Heart left ventricle (tissue), 16 donors: Measurements from ENCODE around the gene EHMT1. TPM values are rescaled to one million over a fixed set of nuclear protein-coding genes. Genes with fewer than 3 reads are reported as not detected.

Experiments
- ATAC-seq, 4 donors: fragments of 200-7000 bp; cut with Tn5 transposase; one replicate each; pipeline ENCODE4 v1.9.1; 2020 to 2022; ENCODE audit warnings: moderate library complexity in 4 of 4, mild to moderate bottlenecking in 3 of 4, moderate number of reproducible peaks in 1 of 4
- DNase-seq, 5 donors: peaks; one replicate each; pipeline ENCODE4 v3.0.0-alpha.2; 2020
- H3K27ac ChIP-seq, 12 donors: fragments of 200-600 bp; sonication (generic) in 4 of 12; one replicate each; pipeline versions ENCODE4 v1.5.0 to v1.8.0; 2016 to 2022; ENCODE audit warnings: mild to moderate bottlenecking in 2 of 12
- H3K27me3 ChIP-seq, 9 donors: fragments of 200-600 bp; sonication (generic) in 2 of 9; one replicate each; pipeline versions ENCODE4 v1.5.1 to v1.8.0; 2016 to 2022; ENCODE audit warnings: mild to moderate bottlenecking in 3 of 9
- H3K36me3 ChIP-seq, 9 donors: fragments of 200-600 bp; sonication (generic) in 2 of 9; one replicate each; pipeline versions ENCODE4 v1.5.0 to v1.8.0; 2018 to 2022; ENCODE audit warnings: mild to moderate bottlenecking in 2 of 9
- H3K4me1 ChIP-seq, 12 donors: fragments of 200-600 bp; sonication (generic) in 4 of 12; one replicate each; pipeline versions ENCODE4 v1.5.0 to v1.8.0; 2016 to 2022; ENCODE audit warnings: mild to moderate bottlenecking in 3 of 12
- H3K4me3 ChIP-seq, 12 donors: fragments of 200-600 bp; sonication (generic) in 4 of 12; one replicate each; pipeline versions ENCODE4 v1.5.0 to v1.8.0; 2017 to 2022; ENCODE audit warnings: mild to moderate bottlenecking in 9 of 12, moderate library complexity in 4 of 12
- H3K9me3 ChIP-seq, 12 donors: fragments of 200-600 bp; sonication (generic) in 4 of 12; one replicate each; pipeline versions ENCODE4 v1.5.0 to v1.8.0; 2016 to 2022; ENCODE audit warnings: mild to moderate bottlenecking in 1 of 12
- POLR2A ChIP-seq, 2 donors: fragments of 450-650 bp; IDR thresholded peaks; one replicate each; pipeline ENCODE4 v1.6.1; 2017; ENCODE audit warnings: antibody characterized with exemption in 2 of 2, mild to moderate bottlenecking in 2 of 2, moderate library complexity in 2 of 2
- WGBS, 4 donors: extraction: QIAGEN DNeasy Blood & Tissue Kit in 2 of 4; methylation state at CpG; one replicate each; pipeline versions ENCODE4 v1.1.5 to v1.1.7; 2013 to 2018; 5-methylcytosine and 5-hydroxymethylcytosine counted together
- intact Hi-C, 10 donors: fragments of 100-400 bp; cut with DNase I; formaldehyde crosslinking; loops; one replicate each; pipeline versions ENCODE4 v1.11.1 to v1.14.2; 2022
- polyA plus RNA-seq, 2 donors: library from polyadenylated mRNA; stranded (reverse); fragments of 200-250 nt; gene quantifications; one replicate each; pipeline ENCODE4 v1.2.3, GENCODE V29; 2013
- total RNA-seq, 9 donors: library from RNA; depleted of rRNA in 2 of 9; stranded (reverse); fragments of >200 nt in 2 of 9; fragmentation: NEBNext Ultra II Directional in 3 of 9; extraction: Animal tissue kit (Norgen Biotek cat#: 25700) in 3 of 9; gene quantifications; one replicate each; pipeline versions ENCODE4 v1.1.0 to v1.2.4, GENCODE V29; 2016 to 2023
- TF ChIP-seq, protein P1 (sequence below), 12 donors: fragments of 200-600 bp; sonication (generic) in 4 of 12; IDR thresholded peaks; one replicate each; pipeline versions ENCODE4 v1.5.0 to v1.8.0; 2018 to 2022; ENCODE audit warnings: antibody characterized with exemption in 12 of 12, mild to moderate bottlenecking in 5 of 12
- donor health status: ischemic (EF 13 %, LVEDD 7.1; RV severe dilation, severe dysfunction).
- donor health status: healthy with polysubstance abuse.
- donor health status: DM: no; HTN: yes; CAD: no.
- donor health status: DM: no; HTN: no; CAD: no.
- donor health status: ischemic (EF 25% LVEDD 6.9; RV normal size, moderate dysfunction).
- donor health status: ischemic (EF 25% LVEDD 5.7; RV mildly dilated, moderate dysfunction).
- donor health status: healthy.
- donor health status: DM: yes; HTN: yes; CAD: no.
- donor health status: ischemic (EF 35%, LVEDD 5.7; RV mildly dilated, moderate dysfunction).
- donor health status: nonischemic (EF 11% LVEDD 7.7; RV severe dilation, severe dysfunction).
- donor health status: DM: yes; HTN: yes; CAD: no.
- donor health status: PGD.
- donor health status: ischemic (EF 29% LVEDD 5.4; RV normal size, mild dysfunction).
- donor health status: nonischemic (EF 23%, LVEDD 6.1; RV moderate dilation, normal function).

The EHMT1 gene
- total and polyA plus RNA-seq, 11 donors = 24.5 to 55.9 (median 28.9) TPM

DNA sequence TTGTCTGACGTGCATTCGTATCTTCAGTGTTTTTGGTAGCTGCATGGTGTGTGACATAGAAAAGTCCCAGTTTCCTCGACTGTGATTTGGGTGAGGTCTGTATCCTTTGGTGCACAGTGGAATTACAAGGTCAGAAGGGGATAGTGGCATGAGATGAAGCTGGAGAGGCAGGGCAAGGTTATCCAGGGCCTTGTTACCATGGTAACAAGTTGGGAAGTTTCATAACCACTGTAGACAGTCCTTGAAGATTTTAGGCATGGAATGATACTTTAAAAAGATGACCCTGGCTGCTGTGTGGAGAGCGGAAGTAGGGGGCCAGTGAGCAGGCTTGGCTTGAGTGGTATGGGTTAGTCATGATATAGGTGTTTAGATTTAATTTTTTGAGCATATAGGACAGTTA is 11.9 kb downstream of the EHMT1 start:
- no peaks in the 10 kb centered on the region for H3K9me3 ChIP-seq
- H3K4me1 ChIP-seq = peaks cover 0 to 66% (median 35%) of the 10 kb centered on the region in 12 donors
- 67 to 81% (median 71%) methylated on average over 4 of the region's 4 CpGs for WGBS, 4 donors
- no peak for TF ChIP-seq POLR2A (IDR thresholded peaks at IDR 0.05)
- TF ChIP-seq, protein P1, sequence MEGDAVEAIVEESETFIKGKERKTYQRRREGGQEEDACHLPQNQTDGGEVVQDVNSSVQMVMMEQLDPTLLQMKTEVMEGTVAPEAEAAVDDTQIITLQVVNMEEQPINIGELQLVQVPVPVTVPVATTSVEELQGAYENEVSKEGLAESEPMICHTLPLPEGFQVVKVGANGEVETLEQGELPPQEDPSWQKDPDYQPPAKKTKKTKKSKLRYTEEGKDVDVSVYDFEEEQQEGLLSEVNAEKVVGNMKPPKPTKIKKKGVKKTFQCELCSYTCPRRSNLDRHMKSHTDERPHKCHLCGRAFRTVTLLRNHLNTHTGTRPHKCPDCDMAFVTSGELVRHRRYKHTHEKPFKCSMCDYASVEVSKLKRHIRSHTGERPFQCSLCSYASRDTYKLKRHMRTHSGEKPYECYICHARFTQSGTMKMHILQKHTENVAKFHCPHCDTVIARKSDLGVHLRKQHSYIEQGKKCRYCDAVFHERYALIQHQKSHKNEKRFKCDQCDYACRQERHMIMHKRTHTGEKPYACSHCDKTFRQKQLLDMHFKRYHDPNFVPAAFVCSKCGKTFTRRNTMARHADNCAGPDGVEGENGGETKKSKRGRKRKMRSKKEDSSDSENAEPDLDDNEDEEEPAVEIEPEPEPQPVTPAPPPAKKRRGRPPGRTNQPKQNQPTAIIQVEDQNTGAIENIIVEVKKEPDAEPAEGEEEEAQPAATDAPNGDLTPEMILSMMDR (IDR thresholded peaks at IDR 0.05) = no peak
- H3K27me3 ChIP-seq = no peaks in the 10 kb centered on the region
- ATAC-seq = peak in 1 of 4 donors; percentile 18
- DNase-seq = no peak
- intact Hi-C loops = no loop called here
- no peak overlapping the region for H3K4me3 ChIP-seq
- H3K27ac ChIP-seq = peak overlapping the region in 1 of 12 donors; percentile 4
- H3K36me3 ChIP-seq = no peaks in the 10 kb centered on the region

DNA sequence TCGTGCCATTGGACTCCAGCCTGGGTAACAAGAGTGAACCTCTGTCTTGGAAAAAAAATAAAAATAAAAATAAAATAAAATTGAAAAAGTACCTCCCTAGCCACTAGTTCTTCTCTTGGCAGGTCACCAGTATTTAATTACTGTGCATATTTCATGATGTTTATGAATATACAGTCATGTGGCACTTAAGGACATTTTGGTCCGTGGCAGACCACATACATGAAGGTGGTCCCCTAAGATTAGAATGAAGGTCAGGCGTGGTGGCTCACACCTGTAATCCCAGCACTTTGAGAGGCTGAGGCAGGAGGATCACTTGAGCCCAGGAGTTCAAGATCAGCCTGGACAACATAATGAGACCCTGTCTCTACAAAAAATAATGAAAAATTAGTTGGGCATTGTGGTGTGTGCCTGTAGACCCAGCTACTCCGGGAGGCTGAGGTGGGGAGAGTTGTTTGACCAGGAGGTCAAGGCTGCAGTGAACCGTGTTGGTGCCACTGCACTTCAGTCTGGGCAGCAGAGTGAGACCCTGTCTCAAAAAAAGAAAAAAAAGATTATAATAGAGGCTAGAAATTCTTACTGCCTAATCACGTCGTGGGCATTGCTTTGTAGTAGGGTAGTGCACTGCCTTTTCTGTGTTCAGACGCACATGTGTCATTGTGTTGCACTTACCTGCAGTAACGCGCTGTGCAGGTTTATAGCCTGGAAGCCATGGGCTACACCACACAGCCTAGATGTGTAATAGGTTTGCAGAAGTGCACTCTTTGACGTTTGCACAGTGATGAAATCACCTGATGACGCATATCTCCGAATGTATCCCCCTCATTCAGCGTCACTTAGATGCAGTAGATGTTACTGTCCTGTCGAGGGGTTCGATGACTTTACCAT is 12.8 kb downstream of the EHMT1 start:
- no peak for DNase-seq
- intact Hi-C loops = no loop called here
- peaks cover 0 to 59% (median 35%) of the 10 kb centered on the region in 12 donors for H3K4me1 ChIP-seq
- TF ChIP-seq, protein P1 (IDR thresholded peaks at IDR 0.05) = no peak
- TF ChIP-seq POLR2A (IDR thresholded peaks at IDR 0.05) = no peak
- no peak overlapping the region for H3K4me3 ChIP-seq
- no peaks in the 10 kb centered on the region for H3K9me3 ChIP-seq
- H3K27me3 ChIP-seq = no peaks in the 10 kb centered on the region
- 89 to 93% (median 92%) methylated on average over 16 of the region's 16 CpGs for WGBS, 4 donors
- no peak for ATAC-seq
- H3K36me3 ChIP-seq = no peaks in the 10 kb centered on the region
- H3K27ac ChIP-seq = no peak overlapping the region

DNA sequence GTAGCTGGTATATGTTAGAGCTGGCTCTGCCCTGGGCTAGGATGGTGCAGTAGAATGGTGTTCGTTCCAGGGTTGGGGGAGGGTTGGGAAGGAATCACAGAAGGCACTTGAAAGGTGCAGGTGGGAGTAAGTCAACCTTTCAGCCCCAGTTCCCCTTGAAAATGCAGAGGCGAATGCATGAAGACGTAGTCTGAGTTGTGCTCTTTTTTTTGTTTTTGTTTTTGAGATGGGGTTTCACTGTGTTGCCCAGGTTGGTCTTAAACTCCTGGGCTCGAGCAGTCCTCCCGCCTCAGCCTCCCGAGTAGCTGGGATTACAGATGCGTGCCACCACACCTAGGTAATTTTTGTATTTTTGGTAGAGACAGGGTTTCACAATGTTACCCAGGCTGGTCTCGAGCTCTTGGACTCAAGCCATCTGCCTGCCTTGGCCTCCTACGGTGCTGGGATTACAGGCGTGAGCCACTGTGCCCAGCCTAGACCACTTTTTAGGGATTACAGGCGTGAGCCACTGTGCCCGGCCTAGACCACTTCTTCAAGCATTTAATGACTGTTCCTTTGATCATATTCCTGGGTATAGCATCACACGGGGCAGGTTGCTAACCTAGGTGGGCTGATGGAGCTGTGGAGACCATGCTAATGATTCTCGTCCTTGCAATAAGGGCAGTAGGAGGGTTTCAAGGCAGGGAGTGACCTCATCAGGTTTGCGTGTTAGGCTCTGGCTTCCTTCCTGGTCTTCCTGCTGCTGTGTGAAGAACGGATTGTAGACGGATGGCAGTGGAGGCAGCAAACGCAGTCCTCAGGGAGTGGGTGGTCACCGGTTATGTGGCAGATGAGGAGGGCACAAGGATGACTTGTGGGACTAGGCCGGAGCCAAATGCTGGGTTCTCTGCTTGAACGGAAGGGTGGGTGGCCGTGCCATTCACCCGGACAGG is 13.7 kb downstream of the EHMT1 start:
- Histone ChIP-seq H3K4me1 (peaks cover 0 to 56% (median 35%) of the 10 kb centered on the region in 12 donors), H3K27me3 (no peaks in the 10 kb centered on the region), H3K9me3 (no peaks in the 10 kb centered on the region), H3K27ac (peak overlapping the region in 5 of 12 donors; percentile 5 to 48 (median 34)), H3K4me3 (no peak overlapping the region), H3K36me3 (no peaks in the 10 kb centered on the region)
- 58 to 70% (median 65%) methylated on average over 21 to 23 of the region's 23 CpGs for WGBS, 4 donors
- intact Hi-C loops = no loop called here
- DNase-seq = no peak
- peak; percentile 10 to 78 (median 76) for ATAC-seq
- TF ChIP-seq, protein P1 (IDR thresholded peaks at IDR 0.05) = no peak
- no peak for TF ChIP-seq POLR2A (IDR thresholded peaks at IDR 0.05)

DNA sequence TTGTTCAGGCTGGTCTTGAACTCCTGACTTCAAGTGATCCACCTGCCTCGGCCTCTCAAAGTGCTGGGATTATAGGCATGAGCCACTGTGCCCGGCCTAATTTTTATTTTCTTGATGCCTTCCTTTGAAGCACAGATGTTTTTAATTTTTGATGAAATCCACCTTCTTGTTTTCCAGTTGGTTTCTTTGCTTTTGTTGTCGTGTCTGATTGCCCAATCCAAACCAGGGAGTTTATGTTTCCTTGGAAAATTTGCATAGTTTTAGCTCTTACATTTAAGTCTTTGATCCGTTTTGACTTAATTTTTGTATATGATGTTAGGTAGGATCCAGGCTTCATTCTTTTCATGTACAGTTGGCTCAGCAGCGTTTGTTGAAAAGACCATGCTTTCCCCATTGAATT is 15.2 kb downstream of the EHMT1 start:
- DNase-seq (no peak), ATAC-seq (no peak)
- intact Hi-C loops = no loop called here
- H3K27me3 ChIP-seq = no peaks in the 10 kb centered on the region
- H3K27ac ChIP-seq = no peak overlapping the region
- no peak for TF ChIP-seq POLR2A (IDR thresholded peaks at IDR 0.05)
- TF ChIP-seq, protein P1 (IDR thresholded peaks at IDR 0.05) = no peak
- H3K36me3 ChIP-seq = no peaks in the 10 kb centered on the region
- H3K9me3 ChIP-seq = no peaks in the 10 kb centered on the region
- WGBS, 4 donors = 83 to 96% (median 91%) methylated on average over 5 of the region's 5 CpGs
- no peak overlapping the region for H3K4me3 ChIP-seq
- H3K4me1 ChIP-seq = peaks cover 0 to 49% (median 30%) of the 10 kb centered on the region in 12 donors
